LoVo (cell line): ENCODE measurements around the gene RPRML.

Experiments
- DNase-seq: peaks from one replicate; pipeline ENCODE4 v3.0.0-alpha.2; 2016; ENCODE audit warnings: low spot score

RPRML gene

GRCh38 chr17:46944931-46945330, 34.1 kb downstream of the RPRML start:
- DNase-seq: no peak

- no peak for DNase-seq
Measured at GRCh38 chr17:46943501-46944393, 35.3 kb downstream of the RPRML start.

- DNase-seq: no peak
Measured at GRCh38 chr17:46943218-46943500, 35.9 kb downstream of the RPRML start.

GRCh38 chr17:46942441-46943217, 36.4 kb downstream of the RPRML start:
- DNase-seq: peak; percentile 52

- peak; percentile 66 for DNase-seq
Measured at GRCh38 chr17:46940692-46941404, 38.2 kb downstream of the RPRML start.

- no peak for DNase-seq
Measured at GRCh38 chr17:46935658-46936266, 43.3 kb downstream of the RPRML start.

GRCh38 chr17:46931596-46931995, 47.5 kb downstream of the RPRML start:
- DNase-seq: no peak

GRCh38 chr17:46930051-46930450, 49.0 kb downstream of the RPRML start:
- DNase-seq: no peak

GRCh38 chr17:46929413-46929812, 49.6 kb downstream of the RPRML start:
- DNase-seq: no peak

- DNase-seq: no peak
Measured at GRCh38 chr17:46928467-46929261, 50.4 kb downstream of the RPRML start.
